Spleen (tissue), 11 donors: ENCODE measurements around the gene TCIRG1. TPM values are rescaled to one million over a fixed set of nuclear protein-coding genes. Genes with fewer than 3 reads are reported as not detected.

ENCODE experiments used
- DNase-seq: peaks from one replicate; pipeline ENCODE4 v3.0.0-alpha.2; 2020
- H3K27ac ChIP-seq, 8 donors: fragments of 200-600 bp; sonication (generic) in 7 of 8; 1 replicate in 4 of 8; 2 replicates in 4 of 8; pipeline versions ENCODE4 v1.5.0 to v1.8.0; 2016 to 2021; ENCODE audit warnings: inconsistent platforms in 4 of 8, mild to moderate bottlenecking in 4 of 8, moderate library complexity in 1 of 8
- H3K27me3 ChIP-seq, 7 donors: fragments of 200-600 bp; sonication (generic) in 6 of 7; replicated peaks in 1 of 7; 1 replicate in 4 of 7; 2 replicates in 3 of 7; pipeline versions ENCODE4 v1.5.0 to v1.8.0; 2016 to 2021; ENCODE audit warnings: inconsistent platforms in 3 of 7, mild to moderate bottlenecking in 1 of 7
- H3K36me3 ChIP-seq, 6 donors: fragments of 200-600 bp; sonication (generic) in 5 of 6; 1 replicate in 4 of 6; 2 replicates in 2 of 6; pipeline versions ENCODE4 v1.5.0 to v1.8.0; 2016 to 2021; ENCODE audit warnings: inconsistent platforms in 2 of 6
- H3K4me1 ChIP-seq, 6 donors: fragments of 200-600 bp; sonication (generic) in 5 of 6; 1 replicate in 3 of 6; 2 replicates in 3 of 6; pipeline versions ENCODE4 v1.5.0 to v1.8.0; 2016 to 2021; ENCODE audit warnings: inconsistent platforms in 3 of 6
- H3K4me3 ChIP-seq, 8 donors: fragments of 200-600 bp; sonication (generic) in 7 of 8; 1 replicate in 4 of 8; 2 replicates in 4 of 8; pipeline versions ENCODE4 v1.5.0 to v1.8.0; 2016 to 2021; ENCODE audit warnings: inconsistent platforms in 4 of 8, mild to moderate bottlenecking in 4 of 8, moderate library complexity in 2 of 8
- H3K9me3 ChIP-seq, 8 donors: fragments of 200-600 bp; sonication (generic) in 7 of 8; 1 replicate in 4 of 8; 2 replicates in 4 of 8; pipeline versions ENCODE4 v1.5.0 to v1.8.0; 2016 to 2021; ENCODE audit warnings: inconsistent platforms in 4 of 8
- POLR2A ChIP-seq, 3 donors: fragments of 450-650 bp; IDR thresholded peaks; one replicate each; pipeline ENCODE4 v1.5.1; 2017; ENCODE audit warnings: antibody characterized with exemption in 3 of 3, mild to moderate bottlenecking in 1 of 3
- POLR2AphosphoS5 ChIP-seq, 3 donors: sonication (generic); formaldehyde crosslinking; IDR thresholded peaks; one replicate each; pipeline ENCODE4 v1.5.1; 2017; ENCODE audit warnings: antibody characterized with exemption in 3 of 3
- WGBS, 5 donors: extraction: QIAGEN DNeasy Blood & Tissue Kit in 3 of 5; methylation state at CpG; one replicate each; pipeline versions ENCODE4 v1.1.5 to v1.1.7; 2013 to 2018; 5-methylcytosine and 5-hydroxymethylcytosine counted together
- intact Hi-C: fragments of 100-400 bp; cut with DNase I; formaldehyde crosslinking; loops from one replicate; pipeline ENCODE4 v1.15.0; 2023; ENCODE audit warnings: low total_unique reads
- microRNA-seq, 3 donors: library from miRNA; unstranded; fragments of <30 nt; microRNA quantifications; one replicate each; pipeline versions ENCODE4 to v1.1.0, GENCODE V29; 2019 to 2020
- polyA plus RNA-seq, 3 donors: library from polyadenylated mRNA; stranded (reverse); fragments of 200-250 nt; gene quantifications; one replicate each; pipeline ENCODE4 v1.2.1, GENCODE V29; 2013
- small RNA-seq, 4 donors: library from RNA; depleted of rRNA; stranded (forward); fragments of <200 nt; gene quantifications; one replicate each; pipeline ENCODE3, GENCODE V24; 2016
- total RNA-seq, 7 donors: library from RNA; depleted of rRNA in 3 of 7; stranded (reverse); fragments of >200 nt in 3 of 7; fragmentation: NEBNext Ultra II Directional in 4 of 7; extraction: Animal tissue kit (Norgen Biotek cat#: 25700) in 4 of 7; gene quantifications; one replicate each; pipeline versions ENCODE4 v1.1.0 to v1.2.1, GENCODE V29; 2016 to 2021
- TF ChIP-seq, protein P1 (sequence below), 11 experiments: fragments of 200-600 bp in 7 of 11; fragments of 450-650 bp in 4 of 11; sonication (generic) in 4 of 11; IDR thresholded peaks in 8 of 11; conservative IDR thresholded peaks in 3 of 11; 1 replicate in 7 of 11; 2 replicates in 4 of 11; pipeline versions ENCODE4 v1.4.0 to v1.8.0; 2016 to 2021; ENCODE audit warnings: antibody characterized with exemption in 11 of 11, inconsistent platforms in 4 of 11, mild to moderate bottlenecking in 1 of 11
- donor health status: healthy with polysubstance abuse.
- donor health status: DM: no; HTN: no; CAD: no; lungs with moderate emphysema.
- donor health status: DM: no; HTN: no; CAD: no.
- donor health status: Bipolar disorder and iron deficiency.
- donor health status: healthy.
- donor health status: DM: no; HTN: no; CAD: no.
- donor health status: DM: yes; HTN: yes; CAD: no.

TCIRG1 gene
- total and polyA plus RNA-seq, 10 donors, result 199 to 707 (median 377) TPM

DNA sequence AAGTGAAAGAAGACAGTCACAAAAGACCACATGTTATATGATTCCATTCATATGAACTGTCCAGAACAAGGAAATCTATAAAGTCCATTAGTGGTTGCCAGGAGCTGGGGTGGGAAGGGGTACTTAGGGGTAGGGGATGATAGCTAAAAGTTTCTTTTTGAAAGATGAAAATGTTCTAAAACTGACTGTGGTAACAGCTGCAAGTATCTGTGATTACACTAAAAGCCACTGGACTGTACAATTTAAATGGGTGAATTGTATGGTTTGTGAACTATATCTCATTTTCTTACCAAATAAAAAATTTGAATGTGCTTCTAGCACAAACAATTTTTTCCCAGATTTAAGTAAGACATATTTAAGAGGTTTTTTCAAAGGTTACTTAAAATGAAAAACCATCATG lies 60.2 kb downstream of the TCIRG1 start:
- H3K36me3 ChIP-seq, result peaks cover 0 to 9% (median 0%) of the 10 kb centered on the region in 6 donors

DNA sequence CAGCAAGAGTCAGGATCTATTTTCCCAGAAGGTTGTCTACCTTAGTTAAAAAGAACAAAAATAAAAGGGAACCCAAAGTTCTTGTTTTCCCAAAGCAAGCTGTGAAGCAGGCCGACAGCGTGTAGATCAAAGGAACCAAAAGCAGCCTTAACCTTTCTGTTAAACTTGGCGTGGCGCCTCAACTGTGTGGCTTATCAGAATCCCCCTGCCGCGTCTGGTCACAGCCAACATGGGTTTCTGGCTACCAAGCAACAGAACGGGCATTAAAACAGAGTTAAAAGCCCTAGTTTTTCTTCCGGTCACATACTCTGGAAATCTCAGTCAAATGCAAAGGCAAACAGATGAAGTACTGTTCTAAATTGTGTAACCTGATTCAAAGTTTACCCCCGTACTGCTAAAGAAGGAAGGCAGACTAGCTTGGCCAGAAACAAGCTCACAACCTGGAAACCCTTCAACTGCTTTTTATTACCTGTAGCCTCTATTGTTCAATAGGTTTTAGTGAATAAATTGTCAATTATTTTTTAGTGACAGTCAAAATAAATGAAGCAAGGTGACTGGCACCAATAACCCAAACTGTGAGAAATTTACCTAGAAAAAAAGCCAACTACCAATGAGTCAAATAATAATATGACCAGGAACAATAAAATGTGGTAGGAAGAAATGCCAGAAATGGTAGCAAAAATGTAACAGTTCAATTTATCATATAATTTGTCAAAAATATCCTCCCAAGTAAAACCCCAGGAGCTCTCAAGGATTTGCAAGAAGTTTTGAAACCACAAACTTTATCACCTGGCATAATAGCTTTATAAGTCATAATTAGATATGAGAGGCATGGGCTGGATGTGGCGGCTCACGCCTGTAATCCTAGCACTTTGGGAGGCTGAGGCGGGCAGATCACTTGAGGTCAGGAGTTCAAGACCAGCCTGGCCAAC lies 60.9 kb downstream of the TCIRG1 start:
- no peak for TF ChIP-seq POLR2A (IDR thresholded peaks at IDR 0.05)
- TF ChIP-seq, protein P1, sequence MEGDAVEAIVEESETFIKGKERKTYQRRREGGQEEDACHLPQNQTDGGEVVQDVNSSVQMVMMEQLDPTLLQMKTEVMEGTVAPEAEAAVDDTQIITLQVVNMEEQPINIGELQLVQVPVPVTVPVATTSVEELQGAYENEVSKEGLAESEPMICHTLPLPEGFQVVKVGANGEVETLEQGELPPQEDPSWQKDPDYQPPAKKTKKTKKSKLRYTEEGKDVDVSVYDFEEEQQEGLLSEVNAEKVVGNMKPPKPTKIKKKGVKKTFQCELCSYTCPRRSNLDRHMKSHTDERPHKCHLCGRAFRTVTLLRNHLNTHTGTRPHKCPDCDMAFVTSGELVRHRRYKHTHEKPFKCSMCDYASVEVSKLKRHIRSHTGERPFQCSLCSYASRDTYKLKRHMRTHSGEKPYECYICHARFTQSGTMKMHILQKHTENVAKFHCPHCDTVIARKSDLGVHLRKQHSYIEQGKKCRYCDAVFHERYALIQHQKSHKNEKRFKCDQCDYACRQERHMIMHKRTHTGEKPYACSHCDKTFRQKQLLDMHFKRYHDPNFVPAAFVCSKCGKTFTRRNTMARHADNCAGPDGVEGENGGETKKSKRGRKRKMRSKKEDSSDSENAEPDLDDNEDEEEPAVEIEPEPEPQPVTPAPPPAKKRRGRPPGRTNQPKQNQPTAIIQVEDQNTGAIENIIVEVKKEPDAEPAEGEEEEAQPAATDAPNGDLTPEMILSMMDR (IDR thresholded peaks at IDR 0.05 in 8 of 11, conservative IDR thresholded peaks at IDR 0.05 in 3 of 11), result no peak
- peak in 1 of 3 donors; percentile 14 for TF ChIP-seq POLR2AphosphoS5 (IDR thresholded peaks at IDR 0.05)
- Histone ChIP-seq H3K27me3 (no peaks in the 10 kb centered on the region), H3K36me3 (peaks cover 0 to 14% (median 0%) of the 10 kb centered on the region in 6 donors), H3K27ac (peak overlapping the region in 7 of 8 donors; percentile 33 to 71 (median 68)), H3K4me1 (peaks cover 0 to 38% (median 24%) of the 10 kb centered on the region in 6 donors), H3K4me3 (peak overlapping the region in 1 of 8 donors; percentile 38), H3K9me3 (no peaks in the 10 kb centered on the region)
- intact Hi-C loops, result no loop called here
- no peak for DNase-seq
- WGBS, 5 donors, result 31 to 44% (median 40%) methylated on average over 12 of the region's 12 CpGs

More for the DNA sequence above, 60.2 kb downstream of the TCIRG1 start:
- H3K4me3 ChIP-seq, result no peak overlapping the region
- peak overlapping the region in 6 of 8 donors; percentile 33 to 71 (median 68) for H3K27ac ChIP-seq
- intact Hi-C loops, result no loop called here
- peaks cover 0 to 38% (median 24%) of the 10 kb centered on the region in 6 donors for H3K4me1 ChIP-seq
- H3K9me3 ChIP-seq, result no peaks in the 10 kb centered on the region
- H3K27me3 ChIP-seq, result no peaks in the 10 kb centered on the region
- TF ChIP-seq POLR2A (IDR thresholded peaks at IDR 0.05) (no peak), POLR2AphosphoS5 (IDR thresholded peaks at IDR 0.05) (no peak)
- TF ChIP-seq, protein P1 (IDR thresholded peaks at IDR 0.05 in 8 of 11, conservative IDR thresholded peaks at IDR 0.05 in 3 of 11), result no peak
- DNase-seq, result no peak

Small RNA genes within 50 kb of the gene (microRNA-seq; reads per million reads assigned to microRNA genes)
- gene MIR4691 (0 to 0.35 (median 0) reads per million in 3 donors), gene MIR6753 (0 reads per million in 3 donors), gene MIR7113 (0.85 to 1.4 (median 1.1) reads per million in 3 donors)

Small RNA genes within 50 kb of the gene (small RNA-seq; reads per million reads assigned to genes)
- 0 to 0.21 (median 0.06) reads per million in 4 donors for gene MIR6753

Other genes with a start within 250 kb of the TCIRG1 start
- gene UNC93B1, start 34.9 kb upstream of the TCIRG1 start, total RNA-seq, result 100 to 1,000 TPM; 110 to 151 (median 128) TPM
- 100 to 1,000 TPM; 112 to 192 (median 162) TPM for gene UNC93B1, start 34.9 kb upstream of the TCIRG1 start, polyA plus RNA-seq
- gene ALDH3B1, start 28.7 kb upstream of the TCIRG1 start, total RNA-seq, result 10 to 100 TPM; 24.8 to 46.8 (median 37.8) TPM
- 10 to 100 TPM in 1 of 3 donors, 1 to 10 TPM in 2; 7.8 to 16.4 (median 7.9) TPM for gene ALDH3B1, start 28.7 kb upstream of the TCIRG1 start, polyA plus RNA-seq
- gene NDUFS8, start 8.3 kb upstream of the TCIRG1 start, total RNA-seq, result 100 to 1,000 TPM in 2 of 7 donors, 10 to 100 TPM in 5; 75.4 to 125 (median 91.5) TPM
- gene NDUFS8, start 8.3 kb upstream of the TCIRG1 start, polyA plus RNA-seq, result 100 to 1,000 TPM in 2 of 3 donors, 10 to 100 TPM in 1; 94.8 to 132 (median 105) TPM
- gene CHKA, start 82.4 kb downstream of the TCIRG1 start, total RNA-seq, result 10 to 100 TPM; 24.8 to 76.1 (median 43.2) TPM
- 10 to 100 TPM; 19.7 to 26.1 (median 24.7) TPM for gene CHKA, start 82.4 kb downstream of the TCIRG1 start, polyA plus RNA-seq
- gene KMT5B, start 174.3 kb downstream of the TCIRG1 start, total RNA-seq, result 10 to 100 TPM; 39.6 to 52.8 (median 42.3) TPM
- 10 to 100 TPM; 12.3 to 16.7 (median 15.7) TPM for gene KMT5B, start 174.3 kb downstream of the TCIRG1 start, polyA plus RNA-seq
- 10 to 100 TPM; 17.4 to 36.0 (median 25.9) TPM for gene C11orf24, start 232.9 kb downstream of the TCIRG1 start, total RNA-seq
- gene C11orf24, start 232.9 kb downstream of the TCIRG1 start, polyA plus RNA-seq, result 10 to 100 TPM; 15.9 to 22.1 (median 17.9) TPM